ENCODE results near the gene TMEM145. TPM values are rescaled to one million over a fixed set of nuclear protein-coding genes. Genes with fewer than 3 reads are reported as not detected.
"Not testable (repeated sequence)": the region's sequence is repeated elsewhere in the genome, so short reads cannot be mapped to it uniquely, and the experiment has no call there.

The TMEM145 gene
- total RNA-seq, 3 donors from 2014 or later = not detected

- H3K9me3 Mint-ChIP-seq; H3K27me3 Mint-ChIP-seq (ENCODE audit: low read depth); H3K4me3 Mint-ChIP-seq; H3K36me3 Mint-ChIP-seq (ENCODE audit: insufficient read depth); DNase-seq; ATAC-seq; H3K4me1 Mint-ChIP-seq (ENCODE audit: low read depth): not testable (repeated sequence)
Observed at GRCh38 chr19:42339126-42339860, 26.2 kb downstream of the TMEM145 start.

- H3K27me3 Mint-ChIP-seq (ENCODE audit: low read depth); H3K9me3 Mint-ChIP-seq; ATAC-seq; DNase-seq; H3K4me1 Mint-ChIP-seq (ENCODE audit: low read depth); H3K4me3 Mint-ChIP-seq; H3K36me3 Mint-ChIP-seq (ENCODE audit: insufficient read depth): not testable (repeated sequence)
Observed at GRCh38 chr19:42339922-42340321, 26.8 kb downstream of the TMEM145 start.

GRCh38 chr19:42343344-42344110, 30.4 kb downstream of the TMEM145 start:
- Mint-ChIP-seq H3K4me1 (ENCODE audit: low read depth) (no peaks in the 10 kb centered on the region), H3K9me3 (no peaks in the 10 kb centered on the region), H3K27me3 (ENCODE audit: low read depth) (no peaks in the 10 kb centered on the region), H3K4me3 (no peak overlapping the region), H3K36me3 (ENCODE audit: insufficient read depth) (peaks cover 9% of the 10 kb centered on the region)
- ATAC-seq (no peak), DNase-seq (no peak)

GRCh38 chr19:42344336-42344893, 31.3 kb downstream of the TMEM145 start:
- H3K4me3 Mint-ChIP-seq = no peak overlapping the region
- ATAC-seq = no peak
- no peak for DNase-seq
- peaks cover 9% of the 10 kb centered on the region for H3K36me3 Mint-ChIP-seq (ENCODE audit: insufficient read depth)
- no peaks in the 10 kb centered on the region for H3K4me1 Mint-ChIP-seq (ENCODE audit: low read depth)
- H3K9me3 Mint-ChIP-seq = no peaks in the 10 kb centered on the region
- no peaks in the 10 kb centered on the region for H3K27me3 Mint-ChIP-seq (ENCODE audit: low read depth)

GRCh38 chr19:42345191-42345812, 32.2 kb downstream of the TMEM145 start:
- H3K36me3 Mint-ChIP-seq (ENCODE audit: insufficient read depth) = peaks cover 9% of the 10 kb centered on the region
- no peak overlapping the region for H3K4me3 Mint-ChIP-seq
- no peaks in the 10 kb centered on the region for H3K4me1 Mint-ChIP-seq (ENCODE audit: low read depth)
- no peaks in the 10 kb centered on the region for H3K9me3 Mint-ChIP-seq
- no peak for ATAC-seq
- no peak for DNase-seq
- H3K27me3 Mint-ChIP-seq (ENCODE audit: low read depth) = no peaks in the 10 kb centered on the region

- DNase-seq = no peak
- Mint-ChIP-seq H3K27me3 (ENCODE audit: low read depth) (no peaks in the 10 kb centered on the region), H3K4me1 (ENCODE audit: low read depth) (no peaks in the 10 kb centered on the region), H3K9me3 (no peaks in the 10 kb centered on the region), H3K4me3 (no peak overlapping the region), H3K36me3 (ENCODE audit: insufficient read depth) (peaks cover 6% of the 10 kb centered on the region)
- no peak for ATAC-seq
Observed at GRCh38 chr19:42348211-42348610, 35.1 kb downstream of the TMEM145 start.

GRCh38 chr19:42349378-42350107, 36.4 kb downstream of the TMEM145 start:
- H3K9me3 Mint-ChIP-seq = no peaks in the 10 kb centered on the region
- no peaks in the 10 kb centered on the region for H3K4me1 Mint-ChIP-seq (ENCODE audit: low read depth)
- H3K4me3 Mint-ChIP-seq = no peak overlapping the region
- no peaks in the 10 kb centered on the region for H3K27me3 Mint-ChIP-seq (ENCODE audit: low read depth)
- DNase-seq (no peak), ATAC-seq (no peak)
- peaks cover 5% of the 10 kb centered on the region for H3K36me3 Mint-ChIP-seq (ENCODE audit: insufficient read depth)

- Mint-ChIP-seq H3K4me3 (no peak overlapping the region), H3K36me3 (ENCODE audit: insufficient read depth) (peaks cover 4% of the 10 kb centered on the region), H3K4me1 (ENCODE audit: low read depth) (no peaks in the 10 kb centered on the region), H3K9me3 (no peaks in the 10 kb centered on the region), H3K27me3 (ENCODE audit: low read depth) (no peaks in the 10 kb centered on the region)
- DNase-seq (no peak), ATAC-seq (no peak)
Observed at GRCh38 chr19:42350417-42350816, 37.3 kb downstream of the TMEM145 start.

- no peaks in the 10 kb centered on the region for H3K27me3 Mint-ChIP-seq (ENCODE audit: low read depth)
- no peak for DNase-seq
- no peak for ATAC-seq
- peaks cover 3% of the 10 kb centered on the region for H3K36me3 Mint-ChIP-seq (ENCODE audit: insufficient read depth)
- H3K4me3 Mint-ChIP-seq = no peak overlapping the region
- H3K9me3 Mint-ChIP-seq = no peaks in the 10 kb centered on the region
- no peaks in the 10 kb centered on the region for H3K4me1 Mint-ChIP-seq (ENCODE audit: low read depth)
Observed at GRCh38 chr19:42351079-42351735, 38.1 kb downstream of the TMEM145 start.

GRCh38 chr19:42352301-42353259, 39.5 kb downstream of the TMEM145 start:
- Mint-ChIP-seq H3K4me1 (ENCODE audit: low read depth) (no peaks in the 10 kb centered on the region), H3K36me3 (ENCODE audit: insufficient read depth) (peaks cover 4% of the 10 kb centered on the region), H3K9me3 (no peaks in the 10 kb centered on the region), H3K27me3 (ENCODE audit: low read depth) (no peaks in the 10 kb centered on the region), H3K4me3 (no peak overlapping the region)
- peak; percentile 21 to 37 for ATAC-seq
- DNase-seq = no peak

GRCh38 chr19:42353341-42354015, 40.4 kb downstream of the TMEM145 start:
- Mint-ChIP-seq H3K4me1 (ENCODE audit: low read depth) (no peaks in the 10 kb centered on the region), H3K36me3 (ENCODE audit: insufficient read depth) (peaks cover 6% of the 10 kb centered on the region), H3K9me3 (no peaks in the 10 kb centered on the region), H3K27me3 (ENCODE audit: low read depth) (no peaks in the 10 kb centered on the region), H3K4me3 (no peak overlapping the region)
- DNase-seq (no peak), ATAC-seq (no peak)

GRCh38 chr19:42355896-42356295, 42.8 kb downstream of the TMEM145 start:
- Mint-ChIP-seq H3K36me3 (ENCODE audit: insufficient read depth) (peaks cover 6% of the 10 kb centered on the region), H3K4me1 (ENCODE audit: low read depth) (no peaks in the 10 kb centered on the region), H3K27me3 (ENCODE audit: low read depth) (no peaks in the 10 kb centered on the region), H3K9me3 (no peaks in the 10 kb centered on the region), H3K4me3 (no peak overlapping the region)
- ATAC-seq = no peak
- no peak for DNase-seq
